Putamen (tissue), 1 donor: ENCODE measurements around the gene RNFT2.
"Not testable (repeated sequence)": the region's sequence is repeated elsewhere in the genome, so short reads cannot be mapped to it uniquely, and the experiment has no call there.

ENCODE experiments used
- DNase-seq: peaks from one replicate; pipeline ENCODE4 v3.0.0-alpha.2; 2016; ENCODE audit warnings: low spot score

RNFT2 gene

GRCh38 chr12:116710370-116711150, 27.6 kb upstream of the RNFT2 start:
- no peak for DNase-seq

GRCh38 chr12:116712458-116713303, 25.4 kb upstream of the RNFT2 start:
- DNase-seq = no peak

- DNase-seq = no peak
Measured at GRCh38 chr12:116713527-116713926, 24.6 kb upstream of the RNFT2 start.

GRCh38 chr12:116714175-116714574, 23.9 kb upstream of the RNFT2 start:
- DNase-seq = no peak

GRCh38 chr12:116717466-116718437, 20.4 kb upstream of the RNFT2 start:
- peak; percentile 38 for DNase-seq

- DNase-seq = peak; percentile 47
Measured at GRCh38 chr12:116718655-116719454, 19.3 kb upstream of the RNFT2 start.

- DNase-seq = no peak
Measured at GRCh38 chr12:116719731-116720528, 18.2 kb upstream of the RNFT2 start.

- DNase-seq = no peak
Measured at GRCh38 chr12:116722245-116722644, 15.9 kb upstream of the RNFT2 start.

GRCh38 chr12:116726694-116727093, 11.4 kb upstream of the RNFT2 start:
- no peak for DNase-seq

- no peak for DNase-seq
Measured at GRCh38 chr12:116727261-116727660, 10.9 kb upstream of the RNFT2 start.

- DNase-seq = no peak
Measured at GRCh38 chr12:116727891-116728290, 10.2 kb upstream of the RNFT2 start.

- DNase-seq = no peak
Measured at GRCh38 chr12:116731801-116732200, 6.3 kb upstream of the RNFT2 start.

- DNase-seq = no peak
Measured at GRCh38 chr12:116734156-116734768, 3.9 kb upstream of the RNFT2 start.

- DNase-seq = no peak
Measured at GRCh38 chr12:116735084-116735483, 3.0 kb upstream of the RNFT2 start.

- no peak for DNase-seq
Measured at GRCh38 chr12:116735951-116736599, 2.0 kb upstream of the RNFT2 start.

- no peak for DNase-seq
Measured at GRCh38 chr12:116736962-116737773, 947 bp upstream of the RNFT2 start.

- DNase-seq = no peak
Measured at GRCh38 chr12:116739381-116739887, 1.3 kb downstream of the RNFT2 start.

GRCh38 chr12:116742787-116743186, 4.7 kb downstream of the RNFT2 start:
- DNase-seq = not testable (repeated sequence)
